ENCODE results near the gene MYO7B.

The MYO7B gene

DNA sequence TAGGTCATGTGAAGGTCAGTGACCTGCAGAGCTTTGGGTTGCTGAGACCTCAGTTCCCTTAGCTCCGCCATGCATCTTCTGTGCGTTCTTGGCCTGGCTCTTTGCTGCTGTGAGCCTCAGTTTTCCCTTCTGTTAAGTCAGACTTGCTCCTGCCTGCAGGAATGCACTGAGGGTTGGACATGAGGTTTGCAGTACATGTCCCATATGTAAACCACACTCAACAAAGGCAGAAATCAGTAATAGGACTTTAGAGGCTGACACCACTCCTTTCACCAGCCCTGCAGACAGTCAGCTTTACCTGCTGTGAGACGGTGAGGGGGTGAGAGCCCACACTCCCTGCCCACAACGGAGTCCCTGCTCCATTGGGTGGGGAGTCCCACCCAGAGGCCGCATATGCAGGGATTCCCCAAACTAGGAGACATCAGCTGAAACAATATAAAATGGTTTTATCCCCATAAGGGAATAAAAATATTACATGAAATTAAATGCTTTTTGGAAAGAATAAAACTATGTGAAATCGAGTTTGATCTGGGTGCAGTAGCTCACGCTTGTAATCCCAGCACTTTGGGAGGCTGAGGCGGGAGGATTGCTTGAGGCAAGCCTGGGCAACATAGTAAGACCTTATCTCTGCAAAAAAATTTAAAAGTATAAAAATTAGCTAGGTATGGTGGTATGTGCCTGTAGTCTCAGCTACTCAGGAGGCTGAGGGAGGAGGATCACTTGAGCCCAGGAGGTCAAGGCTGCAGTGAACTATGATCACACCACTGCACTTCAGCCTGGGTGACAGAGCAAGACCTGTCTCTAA is 55.1 kb downstream of the MYO7B start:
- no peak for DNase-seq

DNA sequence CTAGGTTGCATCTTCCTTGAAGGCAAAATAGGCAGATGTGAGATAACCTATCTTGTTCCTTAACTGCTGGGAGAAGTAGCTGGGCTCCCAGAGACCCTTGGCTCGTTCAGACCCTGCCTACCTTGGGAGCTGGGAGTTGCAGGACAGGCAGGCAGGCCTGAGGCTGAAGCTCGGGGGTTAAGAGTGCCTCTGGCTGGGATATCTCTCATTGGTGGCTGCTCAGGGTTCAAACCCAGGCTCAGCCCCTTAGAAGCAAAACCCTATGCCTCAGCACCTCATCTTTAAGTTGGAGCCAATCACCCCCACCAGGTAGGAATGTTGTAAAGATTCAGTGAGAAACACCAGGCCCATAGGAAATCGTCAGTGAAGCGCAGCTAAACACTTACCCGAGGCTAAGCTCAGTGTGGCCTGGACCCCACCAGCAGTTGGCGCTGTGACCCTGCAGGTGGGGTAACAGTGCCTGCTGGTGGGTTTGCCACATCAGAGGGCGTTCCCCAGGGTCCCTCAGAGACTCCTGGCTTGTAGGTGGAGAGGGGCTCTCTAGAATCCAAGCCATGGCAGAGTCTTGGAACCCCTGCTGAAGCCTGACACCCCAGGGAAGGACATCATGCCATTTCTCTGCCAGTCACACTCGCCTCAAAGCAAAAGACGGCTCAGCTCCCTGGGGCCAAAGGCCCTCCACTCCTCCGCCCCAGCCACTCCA is 55.9 kb downstream of the MYO7B start:
- peak in 8 of 14 donors; percentile 4 to 49 (median 30) for DNase-seq

DNA sequence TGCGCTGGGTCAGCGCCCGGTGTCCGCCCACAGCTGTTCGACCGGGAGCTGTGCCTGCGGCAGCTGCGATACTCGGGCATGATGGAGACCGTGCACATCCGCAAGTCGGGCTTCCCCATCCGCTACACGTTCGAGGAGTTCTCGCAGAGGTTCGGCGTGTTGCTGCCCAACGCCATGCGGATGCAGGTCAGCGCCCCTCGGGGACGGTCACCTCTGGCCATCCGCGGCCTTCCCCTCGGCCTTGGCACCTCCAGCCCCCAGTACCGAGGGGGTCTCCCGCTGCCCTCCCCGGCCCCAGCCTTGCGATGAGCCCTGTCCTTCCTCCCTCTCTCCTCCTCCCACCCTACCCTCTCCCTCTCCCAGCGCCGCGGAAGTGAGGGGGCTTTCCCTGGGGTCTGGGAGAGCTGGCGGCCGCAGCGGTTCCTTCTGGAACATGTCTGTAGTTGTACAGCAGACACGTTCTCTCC is 57.3 kb downstream of the MYO7B start:
- DNase-seq = no peak

DNA sequence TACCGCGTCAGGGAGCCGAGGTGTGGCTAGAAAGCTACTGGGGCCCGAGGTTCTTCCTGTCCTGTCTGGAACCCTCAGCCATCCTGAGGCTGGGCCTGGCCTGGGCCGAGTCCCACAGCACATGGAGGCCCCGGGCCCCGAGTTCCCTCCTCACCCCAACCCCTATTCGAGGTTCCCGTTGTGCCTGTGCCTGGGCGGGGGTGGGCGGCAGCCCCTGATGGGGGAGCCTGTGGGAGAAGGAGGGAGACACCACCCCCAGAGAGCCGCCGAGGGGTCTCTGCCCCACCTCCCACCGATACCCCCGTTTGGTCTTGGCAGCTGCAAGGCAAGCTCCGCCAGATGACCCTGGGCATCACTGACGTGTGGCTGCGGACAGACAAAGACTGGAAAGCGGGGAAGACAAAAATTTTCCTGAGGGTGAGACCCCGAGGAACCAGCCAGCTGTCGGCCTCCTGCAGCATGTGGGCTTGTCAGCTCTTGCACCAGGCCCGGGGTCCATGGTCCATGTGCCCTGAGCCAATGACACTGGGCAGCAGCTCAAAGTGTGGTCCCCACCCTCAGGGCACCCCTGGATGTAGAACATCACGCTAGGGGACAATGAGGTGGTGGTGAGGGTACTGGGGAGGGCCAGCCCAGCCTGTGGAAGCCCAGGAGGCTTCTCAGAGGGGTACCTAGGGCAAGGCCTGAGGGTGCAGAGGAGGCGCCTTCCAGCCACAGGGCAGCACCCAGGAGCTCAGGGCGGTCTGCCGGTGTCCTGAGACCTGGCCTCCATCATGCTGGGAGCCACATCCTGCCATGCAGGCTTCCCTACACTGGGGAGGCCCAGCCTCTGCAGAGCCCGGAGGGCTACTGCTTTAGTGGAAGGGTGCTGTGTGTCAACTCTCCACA is 58.0 kb downstream of the MYO7B start:
- DNase-seq = no peak

DNA sequence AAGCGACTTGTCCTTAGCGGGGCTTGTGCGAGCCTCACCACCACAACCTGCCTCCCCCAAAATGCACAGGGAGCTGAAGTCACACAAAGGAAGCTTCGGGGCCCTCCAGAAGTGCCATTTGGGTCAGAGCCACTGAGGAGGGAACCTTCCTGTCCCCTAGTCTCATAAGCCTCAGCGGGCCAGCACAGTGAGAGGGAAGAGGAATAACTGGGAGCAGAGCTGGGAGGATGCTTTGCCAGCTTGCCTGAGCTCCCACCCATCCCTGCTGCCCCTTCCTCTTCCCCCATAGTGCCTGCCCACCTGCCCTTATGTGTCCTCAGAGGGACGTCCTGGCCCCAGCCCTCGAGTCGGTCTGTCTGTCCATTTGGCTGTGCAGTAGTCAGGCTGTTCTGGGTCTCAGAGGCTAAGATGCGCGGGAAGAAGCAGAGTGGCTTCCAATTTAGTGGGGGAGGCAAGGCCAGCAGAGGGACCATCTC is 58.7 kb downstream of the MYO7B start:
- DNase-seq = no peak

DNA sequence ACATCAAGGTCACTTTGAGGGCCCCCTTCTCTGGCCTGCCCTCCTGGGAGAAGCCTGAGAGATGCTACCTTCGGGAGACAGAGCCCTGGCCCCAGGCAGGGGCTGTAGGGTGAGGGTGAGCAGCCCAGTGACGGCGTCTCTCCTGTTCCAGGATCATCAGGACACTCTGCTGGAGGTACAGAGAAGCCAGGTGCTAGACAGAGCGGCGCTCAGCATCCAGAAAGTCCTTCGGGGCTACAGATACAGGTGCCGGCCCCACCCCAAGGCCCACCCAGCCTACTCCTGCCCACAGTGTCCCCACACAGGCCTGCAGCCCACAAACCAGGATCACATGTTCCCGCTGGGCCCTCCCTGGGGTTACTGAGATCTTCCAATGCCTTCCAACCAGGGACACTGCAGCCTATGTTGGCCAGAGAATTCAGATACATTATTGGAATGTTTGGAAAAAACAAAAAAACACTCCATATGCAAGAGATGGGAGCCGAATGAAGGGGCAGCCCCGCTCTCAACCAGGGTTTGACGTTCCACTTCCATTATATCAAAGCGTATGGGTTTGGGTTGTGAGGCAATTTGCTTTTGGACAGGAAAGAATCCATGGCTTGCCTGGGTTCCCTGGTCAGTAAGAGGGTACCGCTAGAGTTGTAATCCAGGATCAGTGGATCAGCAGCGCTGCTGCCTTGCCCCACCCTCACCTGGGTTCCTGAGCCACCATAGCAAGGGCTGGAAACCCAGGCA is 61.0 kb downstream of the MYO7B start:
- DNase-seq = no peak

DNA sequence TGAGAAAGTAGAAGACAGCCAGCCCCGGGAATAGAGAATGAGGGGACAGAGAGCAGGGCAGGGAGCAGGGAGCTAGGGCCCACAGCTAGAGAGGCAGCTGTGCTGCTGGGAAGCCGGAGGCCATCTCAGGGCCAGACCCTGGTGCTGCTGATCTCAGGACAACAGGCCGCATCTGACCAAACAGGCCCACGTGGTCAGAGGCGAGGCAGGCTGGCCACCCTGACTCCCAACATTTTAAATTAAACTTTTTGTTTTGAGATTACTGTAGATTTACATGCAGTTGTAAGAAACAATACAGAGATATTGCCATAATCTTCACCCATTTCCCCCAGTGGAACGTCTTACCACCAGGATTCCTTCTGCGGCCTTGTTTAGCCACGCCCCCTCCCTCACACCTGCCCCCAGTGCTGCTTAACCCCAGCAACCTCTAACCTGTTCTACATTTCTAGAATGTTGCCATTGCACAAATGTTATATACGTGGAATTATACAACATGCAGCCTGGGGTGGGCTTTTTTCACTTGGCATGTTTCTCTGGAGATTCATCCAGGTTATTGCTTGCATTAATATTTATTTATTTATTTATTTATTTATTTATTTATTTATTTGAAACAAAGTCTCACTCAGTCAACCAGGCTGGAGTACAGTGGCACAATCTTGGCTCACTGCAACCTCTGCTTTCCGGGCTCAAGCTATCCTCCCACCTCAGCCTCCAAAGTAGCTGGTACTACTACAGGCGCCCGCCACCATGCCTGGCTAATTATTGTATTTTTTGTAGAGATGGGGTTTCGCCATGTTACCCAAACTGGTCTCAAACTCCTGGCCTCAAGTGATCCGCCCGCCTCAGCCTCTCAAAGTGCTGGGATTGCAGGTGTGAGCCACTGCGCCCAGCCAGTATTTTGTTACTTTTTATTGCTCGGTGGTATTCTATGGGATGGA is 61.8 kb downstream of the MYO7B start:
- no peak for DNase-seq

DNA sequence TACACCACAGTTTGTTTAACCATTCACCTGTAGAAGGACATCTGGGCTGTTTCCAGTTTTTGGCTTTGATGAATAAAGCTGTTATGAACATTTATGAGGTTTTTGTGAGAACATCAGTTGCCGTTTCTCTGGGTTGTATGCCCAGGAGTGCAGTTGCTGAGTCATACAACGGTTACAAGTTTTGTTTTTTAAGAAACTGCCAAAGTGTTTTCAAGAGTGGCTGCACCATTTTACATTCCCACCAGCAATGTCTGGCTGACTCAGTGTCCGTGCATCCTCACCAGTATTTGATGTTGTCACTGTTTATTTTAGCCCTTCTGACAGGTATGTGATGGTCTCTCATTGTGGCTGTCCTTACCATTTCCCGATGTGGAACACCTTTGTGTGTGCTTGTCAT is 62.5 kb downstream of the MYO7B start:
- DNase-seq = no peak

DNA sequence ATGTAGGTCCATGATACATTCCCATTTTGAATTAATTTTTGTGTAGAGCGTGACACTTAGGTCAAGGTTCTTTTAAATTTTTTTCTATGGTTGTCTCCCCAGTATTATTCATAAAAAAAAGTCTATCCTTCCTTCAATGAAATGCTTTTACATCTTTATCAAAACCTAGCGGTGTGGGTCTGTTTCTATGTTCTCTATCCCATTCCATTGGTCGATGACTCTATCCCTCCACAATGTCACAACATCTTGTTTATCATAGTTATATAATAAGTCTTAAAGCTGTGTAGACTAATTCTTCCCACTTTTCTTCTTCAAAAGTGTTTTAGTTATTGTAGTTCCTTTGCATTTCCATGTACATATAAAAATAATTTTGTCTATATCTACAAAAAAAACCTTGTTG is 63.2 kb downstream of the MYO7B start:
- DNase-seq = no peak

DNA sequence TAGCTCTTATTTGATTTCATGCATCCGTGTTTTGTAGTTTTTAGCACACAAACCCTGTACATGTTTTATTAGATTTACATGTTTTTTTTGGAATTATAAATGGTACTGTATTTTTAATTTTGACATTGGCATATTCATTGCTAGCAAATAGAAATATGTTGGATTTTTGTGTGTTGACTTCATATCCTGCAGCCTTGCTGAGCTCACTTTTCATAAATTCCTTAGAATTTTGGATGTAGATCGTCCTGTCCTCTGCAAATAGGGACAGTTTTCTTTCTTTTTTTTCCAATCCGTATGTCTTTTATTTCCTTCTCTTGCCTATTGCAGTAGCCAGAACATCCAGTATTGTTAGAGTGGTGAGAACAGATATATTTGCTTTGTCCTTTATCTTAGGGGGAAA is 63.7 kb downstream of the MYO7B start:
- no peak for DNase-seq

DNA sequence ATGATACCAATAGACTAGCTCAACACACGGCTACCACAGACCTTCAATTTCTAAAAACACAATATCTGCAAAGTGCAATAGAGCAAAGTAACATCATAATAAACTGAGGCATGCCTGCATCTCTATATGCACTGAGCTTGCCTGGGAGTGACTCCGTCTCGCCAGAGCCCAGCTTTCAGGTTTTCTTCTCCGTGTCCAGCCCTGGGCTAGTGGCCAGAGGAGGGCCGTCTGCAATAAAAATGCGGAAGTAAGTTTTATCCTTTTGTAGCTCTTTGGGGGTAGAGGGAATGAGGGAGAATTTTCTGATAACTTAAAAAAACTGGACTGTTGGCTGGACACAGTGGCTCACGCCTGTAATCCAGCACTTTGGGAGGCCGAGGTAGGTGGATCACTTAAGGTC is 69.5 kb downstream of the MYO7B start:
- DNase-seq = no peak

DNA sequence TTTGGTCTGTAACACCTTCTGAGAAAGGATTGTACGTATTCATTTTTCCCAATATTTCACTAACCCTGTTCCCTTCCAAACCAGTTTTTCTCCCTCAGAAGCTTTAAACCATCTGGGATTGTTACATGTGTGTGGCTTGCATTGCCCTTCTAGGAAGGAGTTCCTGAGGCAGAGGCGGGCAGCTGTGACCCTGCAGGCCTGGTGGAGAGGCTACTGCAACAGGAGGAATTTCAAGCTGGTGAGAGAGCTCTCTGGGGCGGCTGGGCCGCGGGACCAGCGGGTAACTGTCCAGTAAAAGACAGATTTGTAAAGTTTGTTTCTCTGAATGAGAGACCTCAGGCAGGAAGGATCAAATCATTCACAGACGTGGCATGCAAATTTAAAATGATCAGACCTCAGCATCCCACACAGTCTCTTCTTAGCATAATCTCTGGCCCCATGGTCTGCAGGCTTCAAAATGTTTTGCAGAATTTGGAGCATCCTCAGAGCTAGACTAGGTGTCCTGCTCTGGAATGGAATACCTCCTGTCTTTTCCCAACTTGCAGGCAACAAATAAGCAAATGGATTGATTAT is 70.3 kb downstream of the MYO7B start:
- DNase-seq = no peak

DNA sequence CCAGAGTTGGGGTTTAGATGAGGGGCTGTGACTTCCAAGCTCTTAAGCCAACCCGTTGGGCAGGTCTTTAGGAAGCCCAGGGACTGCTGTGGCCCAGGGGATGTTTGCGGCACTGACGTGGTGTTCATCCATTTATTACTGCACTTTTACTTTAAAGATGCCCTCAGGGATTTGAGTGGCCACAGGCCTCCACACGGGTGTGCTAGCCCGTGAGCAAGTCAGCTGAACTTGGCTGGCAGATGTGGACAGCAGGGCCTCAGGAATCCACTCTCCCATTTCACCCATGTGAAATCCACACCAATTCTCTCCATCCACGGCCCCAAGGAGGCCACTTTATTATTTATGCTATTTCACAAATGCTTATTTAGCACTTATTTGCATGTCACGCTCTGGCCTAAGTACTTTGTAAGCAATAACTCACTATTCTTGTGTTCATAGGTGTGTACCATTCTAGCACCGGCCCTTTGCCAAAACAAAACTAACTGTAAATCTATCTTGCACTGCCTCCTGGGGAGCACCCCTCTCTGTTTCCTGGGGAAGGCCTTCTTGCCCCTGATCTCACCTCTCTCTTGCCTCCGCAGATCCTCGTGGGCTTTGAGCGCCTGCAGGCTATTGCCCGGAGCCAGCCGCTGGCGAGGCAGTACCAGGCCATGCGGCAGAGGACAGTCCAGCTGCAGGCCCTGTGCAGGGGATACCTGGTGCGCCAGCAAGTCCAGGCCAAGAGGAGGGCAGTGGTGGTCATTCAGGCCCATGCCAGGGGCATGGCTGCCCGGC is 71.3 kb downstream of the MYO7B start:
- no peak for DNase-seq

DNA sequence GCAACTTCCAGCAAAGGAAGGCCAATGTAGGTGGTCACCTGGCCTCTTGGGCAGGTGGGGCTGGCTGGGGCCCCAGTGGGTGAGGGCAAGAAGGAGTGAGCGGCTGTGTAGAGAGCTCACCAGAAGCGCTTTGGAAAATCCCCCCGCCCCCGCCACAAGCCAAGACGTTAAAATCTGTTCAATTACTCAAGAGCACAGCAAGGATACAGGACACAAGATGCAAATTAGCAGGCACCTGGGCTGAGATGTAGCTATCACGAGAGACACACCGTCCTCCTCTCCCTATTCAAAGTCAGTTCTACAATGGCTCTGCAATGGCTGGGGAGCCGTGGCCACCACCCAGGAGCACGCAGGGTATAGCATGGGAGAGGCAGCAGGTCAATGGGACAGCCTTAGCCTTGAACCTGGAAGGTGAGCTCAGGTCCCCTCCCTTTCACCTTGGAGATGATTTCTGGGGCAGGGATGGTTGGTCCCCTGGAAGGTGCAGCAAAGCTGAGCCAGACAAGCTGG is 72.0 kb downstream of the MYO7B start:
- no peak for DNase-seq

DNA sequence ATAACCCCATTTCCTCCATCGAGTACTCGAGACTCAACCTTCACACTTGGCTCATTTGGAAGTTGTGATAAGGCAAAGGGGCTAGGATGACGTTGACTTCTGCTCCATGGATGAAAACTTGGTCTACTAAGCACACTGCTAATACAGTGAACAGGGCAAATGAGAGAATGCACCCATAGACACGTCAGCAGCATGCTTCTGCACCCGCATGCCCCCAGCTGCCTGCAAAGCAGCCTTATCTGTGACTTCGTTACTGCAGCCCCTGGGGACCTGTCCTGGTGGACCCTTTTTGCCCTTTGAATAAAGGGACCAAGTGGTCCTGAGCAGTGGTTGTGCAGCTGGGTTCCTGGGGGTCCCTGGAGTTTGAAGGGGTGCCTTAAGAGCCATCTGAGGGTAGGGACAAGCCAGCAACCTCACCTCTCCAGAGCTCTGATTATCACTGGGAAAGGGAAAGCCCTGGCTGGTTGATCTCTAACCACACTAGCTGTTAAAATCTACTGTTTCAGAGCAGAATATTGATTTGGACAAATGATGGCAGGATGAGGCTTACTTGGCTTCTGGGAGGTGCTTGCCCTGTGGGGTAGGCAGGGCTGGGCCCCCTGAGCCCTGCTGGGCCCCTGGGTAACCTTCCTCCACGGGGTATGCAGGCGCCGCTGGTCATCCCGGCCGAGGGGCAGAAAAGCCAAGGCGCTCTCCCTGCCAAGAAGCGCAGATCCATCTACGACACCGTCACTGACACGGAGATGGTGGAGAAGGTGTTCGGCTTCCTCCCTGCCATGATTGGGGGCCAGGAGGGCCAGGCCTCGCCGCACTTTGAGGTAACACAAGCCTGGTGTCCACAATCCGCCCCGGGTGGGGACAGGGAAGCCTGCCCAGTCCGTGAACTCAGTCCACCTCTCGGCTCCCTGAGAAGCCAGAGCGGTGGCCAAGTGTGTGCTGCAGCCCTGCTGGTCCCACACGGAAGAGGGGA is 72.9 kb downstream of the MYO7B start:
- DNase-seq = no peak

DNA sequence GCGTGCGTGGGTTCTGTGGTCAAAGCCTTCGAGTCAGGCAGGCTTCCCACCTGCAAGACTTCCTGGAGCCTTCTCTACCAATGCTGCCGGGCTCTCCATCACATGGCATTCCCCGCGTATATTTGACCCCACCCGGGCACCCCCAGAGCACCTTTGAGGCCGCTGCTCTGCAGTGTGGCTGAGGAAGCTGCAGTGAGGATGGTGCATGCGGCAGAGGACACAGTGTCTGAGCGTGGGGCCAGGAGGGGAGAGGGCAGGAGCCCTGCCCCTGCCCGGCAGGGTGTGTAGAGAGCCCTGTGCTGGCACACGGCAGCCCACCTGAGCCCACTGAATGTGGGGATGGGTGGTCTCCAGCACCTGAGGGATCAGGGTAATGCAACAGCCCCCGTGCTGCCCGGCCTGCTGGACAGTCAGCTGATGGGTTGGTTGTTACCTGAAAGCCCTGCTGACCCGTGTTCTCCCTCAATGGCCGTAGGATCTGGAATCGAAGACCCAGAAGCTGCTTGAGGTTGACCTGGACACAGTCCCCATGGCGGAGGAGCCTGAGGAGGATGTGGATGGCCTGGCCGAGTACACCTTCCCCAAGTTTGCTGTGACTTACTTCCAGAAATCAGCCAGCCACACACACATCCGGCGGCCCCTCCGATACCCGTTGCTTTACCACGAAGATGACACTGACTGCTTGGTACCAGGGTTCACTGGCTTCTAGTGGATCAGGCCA is 73.7 kb downstream of the MYO7B start:
- no peak for DNase-seq

DNA sequence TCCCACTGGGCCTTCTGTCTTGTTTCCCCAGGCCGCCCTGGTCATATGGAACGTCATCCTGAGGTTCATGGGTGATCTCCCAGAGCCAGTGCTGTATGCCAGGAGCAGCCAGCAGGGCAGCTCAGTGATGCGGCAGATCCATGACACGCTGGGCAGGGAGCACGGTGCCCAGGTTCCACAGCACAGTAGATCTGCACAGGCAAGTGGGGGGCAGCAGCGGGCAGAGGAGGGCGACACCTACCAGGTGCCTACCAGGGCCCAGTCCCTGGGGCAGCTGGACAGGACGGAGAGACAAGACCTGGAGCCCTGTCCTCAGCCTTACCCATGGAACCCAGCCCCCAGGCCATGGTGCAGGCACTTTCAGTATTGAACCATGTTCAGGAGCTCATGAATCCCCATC is 74.3 kb downstream of the MYO7B start:
- DNase-seq = no peak

DNA sequence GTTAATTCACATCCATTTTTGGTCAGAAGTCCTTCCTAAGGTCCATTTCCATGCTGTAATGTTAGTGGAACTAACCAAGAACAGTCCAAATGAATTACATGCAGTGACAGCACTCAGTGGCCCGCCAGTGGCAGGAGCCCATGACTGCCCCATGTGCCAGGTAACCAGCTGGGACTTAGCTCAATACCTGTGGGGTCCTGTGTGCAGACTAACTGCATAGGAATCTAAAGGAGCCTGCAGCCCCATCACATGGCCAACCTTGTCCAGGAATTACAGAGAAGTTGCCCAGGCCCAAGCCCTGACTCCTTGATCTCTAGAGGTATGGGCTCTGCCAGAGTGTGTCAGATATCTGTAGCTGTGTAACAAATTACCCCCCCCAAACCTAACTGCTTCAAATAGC is 75.1 kb downstream of the MYO7B start:
- no peak for DNase-seq

All from C1 segment of cervical spinal cord (tissue), 14 donors.